GM18873 (cell line): ENCODE data around the gene TEK.

Experiments
- ATAC-seq: cut with Tn5 transposase; IDR thresholded peaks from one replicate; pipeline ENCODE4 v1.9.1; 2021; ENCODE audit warnings: mild to moderate bottlenecking, moderate library complexity, moderate number of reproducible peaks; ENCODE audit not compliant: unreplicated experiment, low FRiP score

Gene TEK

DNA sequence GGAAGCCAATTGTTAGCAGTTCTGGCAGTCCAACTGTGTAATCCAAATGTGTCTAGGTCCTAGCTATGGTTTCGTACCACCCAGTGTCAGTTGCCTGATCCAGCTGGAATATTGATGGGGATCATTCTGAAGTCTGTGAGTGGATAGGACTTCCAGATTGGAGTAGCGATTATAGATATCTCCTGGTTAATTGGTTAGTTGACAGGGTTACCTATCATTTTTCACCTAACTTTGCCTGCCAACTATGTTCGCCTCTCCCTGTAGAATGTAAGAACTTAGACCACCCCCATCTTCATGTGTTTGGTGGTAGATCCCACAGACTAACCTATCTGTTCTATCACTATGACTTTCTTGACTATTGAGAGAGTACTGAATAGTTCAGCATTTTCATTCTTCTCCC, 59.9 kb downstream of the TEK start:
- ATAC-seq, result no peak

DNA sequence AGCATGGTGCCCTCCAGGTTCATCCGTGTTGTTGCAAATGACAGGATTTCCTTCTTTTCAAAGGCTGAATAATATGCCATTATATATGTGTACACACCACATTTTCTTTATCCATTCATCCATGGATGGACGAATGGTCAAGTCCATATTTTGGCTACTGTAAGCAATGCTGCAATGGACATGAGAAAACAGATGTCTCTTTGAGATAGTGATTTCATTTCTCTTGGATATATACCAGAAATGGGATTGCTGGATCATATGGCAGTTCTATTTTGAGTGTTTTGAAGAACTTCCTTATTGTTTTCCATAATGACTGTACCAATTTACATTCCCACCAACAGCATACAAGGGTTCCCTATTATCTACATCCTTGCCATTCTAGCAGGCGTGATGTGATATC, 67.9 kb downstream of the TEK start:
- no peak for ATAC-seq

DNA sequence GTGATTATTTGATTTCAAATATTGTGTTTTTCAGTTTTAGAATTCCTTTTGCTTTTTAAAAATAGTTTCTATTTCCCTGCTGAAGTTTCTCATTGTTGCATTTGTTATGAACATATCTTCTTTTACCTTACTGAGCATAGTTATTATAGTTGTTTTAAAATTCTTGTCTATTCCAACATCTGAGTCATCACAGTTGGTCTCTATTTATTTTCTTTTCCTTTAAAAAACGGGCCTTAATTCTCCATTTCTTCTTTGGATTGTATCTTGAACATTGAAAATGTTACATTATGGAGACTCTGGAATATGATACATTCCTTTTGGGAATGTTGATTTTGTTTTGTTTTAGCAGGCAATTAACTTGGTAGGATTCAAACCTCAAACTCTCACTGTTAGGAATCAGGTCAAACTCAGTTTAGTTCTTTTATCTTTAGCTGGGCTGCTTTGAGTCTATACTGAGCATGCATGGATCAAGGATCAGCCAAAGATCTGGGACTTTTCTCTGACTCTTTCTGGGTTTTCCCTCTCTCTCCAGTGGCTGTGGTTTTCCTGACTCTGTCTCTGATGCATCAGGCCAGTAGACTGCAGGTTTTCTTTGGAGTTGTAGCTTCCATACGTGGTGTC, 70.3 kb downstream of the TEK start:
- ATAC-seq, result no peak

DNA sequence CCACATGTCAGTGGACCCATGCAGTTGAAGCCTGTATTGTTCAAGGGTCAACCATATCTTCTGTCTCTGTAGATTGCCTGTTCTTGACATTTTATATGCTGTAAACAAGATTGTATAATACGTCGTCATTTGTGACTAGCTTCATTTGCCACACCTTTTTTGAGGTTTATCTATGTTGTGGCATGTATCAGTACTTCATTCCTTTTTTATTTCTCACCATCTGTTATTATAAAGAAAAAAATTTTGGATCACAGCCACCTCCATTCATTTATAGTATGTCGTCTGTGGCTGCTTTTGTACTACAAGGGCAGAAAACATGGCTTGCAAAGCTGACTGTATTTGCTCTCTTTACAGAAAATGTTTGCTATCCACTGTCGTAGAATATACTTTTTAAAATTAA, 72.4 kb downstream of the TEK start:
- ATAC-seq, result no peak

DNA sequence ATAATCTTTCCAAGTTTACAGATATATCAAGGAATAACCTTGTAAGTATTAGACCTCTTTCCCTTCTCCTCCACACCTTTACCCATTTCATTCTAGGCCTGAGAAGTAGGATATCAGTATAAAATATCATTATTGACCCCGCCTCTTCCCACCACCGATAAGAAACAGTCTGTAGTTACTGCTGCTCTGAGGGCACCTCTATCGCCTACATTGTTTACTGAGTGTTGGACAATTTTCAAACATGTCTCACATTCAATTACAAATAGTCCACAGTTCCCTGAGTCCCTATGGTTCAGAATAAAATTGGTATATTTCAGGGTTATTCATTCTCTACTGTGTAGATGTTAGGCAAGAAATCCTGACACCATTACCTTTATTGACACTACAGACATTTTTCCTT, 73.4 kb downstream of the TEK start:
- no peak for ATAC-seq

DNA sequence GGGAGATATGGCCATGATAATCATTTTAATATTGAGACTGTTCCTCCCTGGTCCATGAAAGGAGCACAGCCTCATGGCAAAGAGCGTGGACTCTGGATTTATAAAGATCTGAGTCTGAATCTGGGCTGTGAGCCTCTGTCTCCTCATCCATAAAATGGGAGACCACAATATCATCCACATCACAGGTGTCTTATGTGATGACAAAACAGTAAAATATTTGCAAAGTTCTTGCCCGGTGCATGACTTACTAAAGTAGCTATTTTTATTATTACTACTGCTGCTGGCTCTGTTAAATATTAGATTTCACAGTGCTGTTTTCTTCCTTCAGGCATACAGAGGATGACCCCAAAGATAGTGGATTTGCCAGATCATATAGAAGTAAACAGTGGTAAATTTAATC, 74.1 kb downstream of the TEK start:
- ATAC-seq, result no peak

DNA sequence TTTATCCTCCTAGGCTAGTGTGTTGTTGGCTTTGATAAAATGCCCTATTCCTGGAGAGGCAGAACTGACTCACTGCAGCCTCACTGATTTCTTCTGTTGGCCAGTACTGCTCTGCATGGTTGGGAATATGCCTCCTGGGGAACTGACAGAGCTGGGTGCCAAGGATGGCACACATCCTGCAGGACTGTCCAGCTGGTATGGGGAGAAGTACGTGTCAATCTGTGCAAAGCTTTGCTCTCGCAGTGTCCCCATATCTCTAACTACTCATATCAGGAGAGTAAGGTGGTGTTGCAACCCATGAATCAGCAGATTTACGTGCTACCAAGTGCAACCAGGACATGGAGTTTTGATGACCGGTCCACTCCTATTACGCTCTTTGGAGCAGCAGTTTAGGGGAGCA, 74.7 kb downstream of the TEK start:
- ATAC-seq, result no peak

DNA sequence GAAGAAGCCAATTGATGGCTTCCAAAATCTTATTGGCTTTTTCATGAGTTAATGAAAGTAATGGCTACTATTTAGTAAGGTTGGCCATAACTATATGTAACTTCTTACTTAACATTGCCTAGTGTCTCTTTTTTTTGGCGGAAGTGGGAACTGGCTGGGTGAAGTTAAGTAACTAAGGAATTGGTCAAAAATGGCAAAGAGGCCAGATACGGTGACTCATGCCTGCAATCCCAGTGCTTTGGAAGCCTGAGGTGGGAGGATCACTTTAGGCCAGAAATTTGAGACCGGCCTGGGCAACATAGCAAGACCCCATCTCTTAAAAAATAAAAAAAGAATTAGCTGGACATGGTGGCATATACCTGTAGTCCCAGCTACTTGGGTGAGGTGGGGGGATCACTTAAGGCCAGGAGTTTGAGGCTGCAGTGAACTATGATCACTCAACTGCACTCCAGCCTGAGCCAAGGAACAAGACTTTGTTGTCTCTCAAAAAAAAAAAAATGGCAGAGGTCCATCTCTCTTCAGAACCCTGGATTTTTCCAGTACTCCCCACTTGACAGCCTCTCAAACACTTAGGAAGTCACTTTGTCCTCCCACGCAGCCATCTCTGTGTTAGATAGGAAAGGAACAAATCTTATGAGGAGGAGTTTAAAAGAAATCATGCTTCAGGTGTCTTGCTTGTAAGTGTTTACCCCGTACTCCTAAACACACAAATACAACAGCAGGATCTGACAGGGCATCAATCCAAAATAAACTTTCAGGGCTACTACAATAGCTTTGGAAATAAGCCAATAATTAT, 75.7 kb downstream of the TEK start:
- no peak for ATAC-seq

DNA sequence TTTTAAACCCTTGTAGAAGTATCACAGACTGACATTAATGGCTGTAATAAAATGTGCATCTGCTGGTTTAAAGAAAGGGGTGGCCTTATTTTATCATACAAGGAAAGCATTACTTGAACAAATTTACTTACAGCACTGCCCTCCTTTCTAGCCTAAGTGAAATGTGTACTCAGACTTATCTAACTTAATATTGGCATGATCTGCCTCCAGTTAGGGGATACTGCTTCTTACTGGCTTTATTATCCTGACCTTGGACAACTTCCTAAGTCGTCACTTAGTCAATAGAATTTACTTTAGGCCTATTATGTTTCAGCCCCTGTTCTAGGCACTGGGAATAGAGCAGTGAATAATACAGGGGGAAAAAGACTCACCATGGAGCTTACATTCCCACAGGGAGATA, 79.4 kb downstream of the TEK start:
- no peak for ATAC-seq

DNA sequence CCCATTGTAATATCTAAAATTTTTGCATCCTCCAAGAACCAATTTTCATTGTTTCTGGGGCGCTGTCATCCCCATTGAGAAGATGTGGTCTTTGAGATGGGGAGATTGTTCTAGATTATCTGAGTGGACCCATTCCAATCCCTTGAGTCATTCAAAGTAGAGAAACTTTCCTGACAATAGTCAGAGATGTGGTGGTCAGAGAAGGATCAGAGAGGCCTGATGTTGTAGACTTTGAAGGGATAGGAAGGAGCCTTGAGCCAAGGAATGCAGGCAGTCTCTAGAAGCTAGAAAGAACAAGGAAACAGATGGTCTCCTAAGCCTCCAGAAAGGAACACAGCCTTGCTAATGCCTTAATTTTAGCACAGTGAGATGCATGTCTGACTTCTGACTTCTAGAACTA, 80.4 kb downstream of the TEK start:
- no peak for ATAC-seq

DNA sequence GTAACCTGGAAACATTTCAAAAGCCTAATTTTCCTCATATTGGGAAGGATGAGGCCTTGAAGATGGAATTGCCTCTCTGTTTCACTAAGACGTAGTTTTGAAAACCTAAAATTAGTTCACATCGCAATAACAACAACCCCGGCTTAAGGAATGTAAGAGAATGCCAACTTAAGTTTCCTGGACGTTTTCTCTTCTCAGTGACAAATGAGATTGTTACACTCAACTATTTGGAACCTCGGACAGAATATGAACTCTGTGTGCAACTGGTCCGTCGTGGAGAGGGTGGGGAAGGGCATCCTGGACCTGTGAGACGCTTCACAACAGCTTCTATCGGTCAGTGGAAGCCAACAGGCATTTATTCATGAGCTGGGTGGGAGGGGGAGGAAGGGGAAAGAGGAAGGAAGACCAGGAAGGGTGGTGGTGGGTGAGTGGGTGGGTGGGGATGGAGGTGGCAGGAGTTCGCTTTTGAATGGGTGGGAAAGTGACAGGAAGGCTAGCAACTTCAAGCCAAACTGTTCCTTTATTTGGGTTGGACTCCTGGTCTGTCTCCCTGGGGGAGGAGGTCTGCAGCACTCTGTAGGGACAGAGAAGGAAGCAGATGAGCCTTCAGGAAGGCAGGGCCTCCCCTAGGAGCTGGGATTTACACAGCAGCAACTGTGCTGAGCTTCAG, 83.4 kb downstream of the TEK start:
- no peak for ATAC-seq

DNA sequence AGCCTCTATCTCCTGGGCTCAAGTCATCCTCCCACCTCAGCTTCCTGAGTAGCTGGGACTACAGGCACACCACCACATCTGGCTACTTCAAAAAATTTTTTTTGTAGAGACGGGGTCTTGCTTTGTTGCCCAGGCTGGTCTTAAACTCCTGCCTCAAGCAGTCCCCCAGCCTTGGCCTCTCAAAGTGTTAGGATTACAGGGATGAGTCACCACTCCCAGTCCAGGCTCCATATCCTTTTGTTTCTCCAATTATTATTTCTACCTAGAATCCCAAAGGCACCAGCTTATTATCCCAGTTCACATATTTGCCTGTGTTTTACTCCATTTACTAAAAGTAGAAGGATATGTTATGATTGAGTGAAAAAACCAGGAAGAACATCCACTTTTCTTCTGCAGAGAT, 84.9 kb downstream of the TEK start:
- no peak for ATAC-seq

DNA sequence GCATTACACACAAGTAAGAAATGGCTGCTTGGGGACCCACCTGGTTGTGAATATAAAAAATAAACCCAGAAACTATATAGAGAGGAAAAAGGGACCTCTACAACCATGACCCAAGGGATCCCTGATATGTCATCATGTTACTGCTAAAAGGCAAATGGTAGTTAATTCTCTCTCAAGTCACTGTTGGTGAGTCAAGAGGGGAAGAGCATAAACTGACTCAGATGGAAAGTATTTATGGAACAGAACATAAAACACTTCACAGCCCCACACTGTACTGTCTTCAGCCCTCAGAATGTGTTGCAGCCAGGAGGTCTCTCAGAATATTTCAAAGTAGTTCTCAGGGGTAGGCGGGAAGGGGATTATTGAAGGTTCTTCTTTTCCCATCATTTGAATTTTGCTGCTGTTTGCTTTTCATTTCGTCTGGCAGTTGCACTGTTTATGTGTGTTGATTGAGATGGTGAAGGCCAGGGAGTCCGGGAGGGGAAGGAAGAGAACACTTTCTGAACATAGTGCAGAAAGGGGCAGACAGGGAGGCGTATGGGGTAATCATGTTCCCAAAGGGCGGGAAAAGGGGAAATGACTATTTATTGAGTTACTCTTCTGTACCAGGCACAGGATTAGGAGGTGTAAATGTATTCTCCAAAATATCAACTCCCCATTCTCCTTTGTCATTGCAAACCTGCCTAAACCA, 85.5 kb downstream of the TEK start:
- ATAC-seq, result no peak

DNA sequence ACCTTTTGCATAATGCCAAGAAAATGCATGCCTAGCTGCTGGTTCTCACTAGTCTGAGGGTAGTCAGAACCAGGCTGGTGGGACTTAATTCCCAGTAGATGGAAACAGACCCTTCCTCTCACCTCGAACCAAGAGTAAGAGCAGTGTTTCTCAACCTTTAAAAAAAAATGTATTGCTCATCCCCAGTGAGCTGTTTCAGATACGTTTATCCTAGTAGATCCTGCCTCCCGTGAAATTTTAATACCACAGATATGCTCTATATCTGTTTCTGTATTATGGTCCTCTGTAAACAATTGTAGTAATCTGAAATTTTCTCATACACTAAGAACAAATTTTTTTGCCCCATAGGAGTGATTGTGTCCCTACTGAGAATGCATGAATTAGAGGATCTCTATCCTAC, 86.2 kb downstream of the TEK start:
- ATAC-seq, result no peak

DNA sequence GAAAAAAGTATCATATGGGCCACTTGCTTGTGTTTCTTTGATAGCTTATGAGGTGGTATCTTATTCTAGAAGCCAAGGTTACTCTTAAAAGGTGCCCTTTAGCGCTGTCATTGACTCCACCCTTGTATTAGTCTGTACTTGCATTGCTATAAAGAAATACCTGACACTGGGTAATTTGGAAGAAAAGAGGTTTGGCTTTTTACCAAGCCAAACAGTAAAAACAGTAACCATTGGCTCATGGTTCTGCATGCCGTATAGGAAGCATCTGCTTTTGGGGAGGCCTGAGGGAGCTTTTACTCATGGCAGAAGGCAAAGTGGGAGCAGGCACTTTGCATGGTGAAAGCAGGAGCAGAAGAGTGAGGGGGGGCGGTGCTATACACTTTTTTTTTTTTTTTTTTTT, 87.4 kb downstream of the TEK start:
- no peak for ATAC-seq

DNA sequence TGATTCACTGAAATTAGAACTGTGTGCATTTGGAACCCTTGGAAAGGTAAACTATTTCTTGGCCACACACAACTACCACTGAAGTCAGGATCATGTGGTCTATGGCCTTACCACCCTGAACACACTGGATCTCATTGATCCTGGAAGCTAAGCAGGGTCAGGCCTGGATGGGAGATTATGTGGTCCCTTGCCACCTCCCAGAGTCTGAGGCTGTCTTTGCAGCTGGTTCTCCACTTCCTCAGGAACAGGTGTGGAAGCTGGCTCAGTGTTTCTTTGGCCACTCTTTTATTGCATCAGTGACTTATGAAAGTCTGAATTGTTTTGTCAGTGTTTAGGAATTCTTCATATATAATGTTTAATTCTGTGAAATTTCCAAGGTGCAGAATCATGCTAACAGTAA, 89.2 kb downstream of the TEK start:
- no peak for ATAC-seq

DNA sequence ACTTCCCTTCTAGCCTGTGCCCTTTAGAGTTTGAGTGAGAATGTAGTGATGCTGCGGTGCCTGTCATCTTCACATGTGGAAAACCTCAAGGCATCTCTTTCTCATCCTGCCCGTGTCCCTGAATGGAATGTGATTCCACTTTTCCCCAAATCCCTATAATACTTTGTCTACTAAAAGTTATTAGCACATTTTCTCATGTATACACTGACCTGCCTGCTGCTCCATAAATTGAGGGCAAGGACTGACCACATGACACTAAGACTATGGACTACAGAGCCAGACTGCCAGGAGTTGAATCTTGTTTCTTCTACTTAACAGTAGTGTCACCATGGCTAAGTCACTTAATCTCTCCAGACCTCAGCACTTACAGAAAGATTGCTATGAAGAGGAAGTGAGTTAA, 93.0 kb downstream of the TEK start:
- ATAC-seq, result no peak

DNA sequence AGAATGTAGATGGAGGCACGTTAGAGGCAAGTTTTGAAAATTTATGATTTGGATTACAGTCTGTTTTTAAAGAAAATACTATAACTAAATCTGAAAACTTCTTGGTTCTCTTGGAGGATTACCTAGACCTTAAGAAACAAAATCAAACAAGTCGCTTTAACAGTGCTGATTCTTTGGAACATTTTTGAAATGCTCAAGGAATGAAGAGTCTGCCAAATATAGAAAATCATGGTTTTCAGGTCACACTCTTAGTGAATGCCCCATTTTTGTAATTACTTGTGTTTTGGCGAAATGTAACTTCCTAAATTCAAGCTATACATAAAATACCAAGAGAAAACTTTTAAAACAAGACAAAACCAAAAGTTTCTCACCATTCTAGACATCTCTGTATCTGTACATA, 94.8 kb downstream of the TEK start:
- ATAC-seq, result no peak

DNA sequence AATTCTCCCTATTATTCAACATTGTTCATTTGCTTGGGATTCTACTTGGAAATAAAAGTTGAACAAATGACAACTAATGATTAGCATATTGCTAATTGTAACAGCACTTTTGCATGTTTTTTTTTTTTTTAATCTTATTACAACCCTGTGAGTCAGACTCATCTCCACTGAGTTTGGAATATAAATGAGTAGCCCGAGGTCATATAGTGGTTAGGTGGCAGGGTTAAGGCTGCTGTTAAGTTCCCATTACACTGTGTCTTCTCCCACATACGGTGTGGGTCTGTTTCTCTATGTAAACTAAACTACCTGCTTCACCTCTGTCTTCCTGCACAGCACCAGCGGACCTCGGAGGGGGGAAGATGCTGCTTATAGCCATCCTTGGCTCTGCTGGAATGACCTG, 95.6 kb downstream of the TEK start:
- no peak for ATAC-seq

DNA sequence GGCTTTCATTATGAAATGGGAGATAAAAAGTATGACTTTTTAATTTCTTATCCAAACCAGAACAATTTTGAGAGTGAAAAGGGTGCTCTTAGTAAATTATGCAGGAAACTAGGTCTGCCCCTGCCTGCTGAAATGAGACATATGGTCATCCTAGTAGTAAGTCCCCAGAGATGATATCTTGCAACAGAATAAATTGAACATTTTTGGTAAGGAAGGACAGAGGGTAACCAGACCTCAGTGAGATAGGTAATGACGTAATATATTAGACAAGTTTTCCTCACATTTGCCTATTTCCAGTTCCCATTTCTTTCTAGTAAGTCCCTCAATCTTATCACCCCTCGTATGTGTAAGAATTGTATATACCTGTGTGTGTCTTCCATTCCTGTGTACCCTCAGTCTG, 96.2 kb downstream of the TEK start:
- ATAC-seq, result no peak

DNA sequence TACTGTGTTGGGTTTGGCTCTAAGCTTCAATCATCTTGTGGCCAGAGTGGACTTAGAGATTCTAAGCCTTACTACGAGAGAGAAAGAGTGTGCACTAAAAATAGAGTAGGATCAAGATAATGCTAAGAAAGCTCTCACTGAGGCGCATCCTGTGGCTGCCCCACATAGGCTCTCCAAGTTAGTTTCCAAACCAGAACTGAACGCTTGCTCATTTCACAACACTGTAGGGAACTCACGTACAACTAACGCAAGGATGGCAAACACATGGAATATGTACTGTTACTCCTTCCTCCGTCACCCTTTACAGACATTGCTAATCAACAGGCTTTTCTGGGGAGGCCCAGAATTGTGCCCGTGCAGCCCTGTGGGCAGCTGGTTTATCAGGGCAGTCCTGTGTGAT, 97.0 kb downstream of the TEK start:
- ATAC-seq, result no peak
